NCI-H1930 (cell line): ENCODE data around the gene ERGIC1.
A peak's percentile ranks its signal among the peaks of the same experiment; 100 is the strongest.

Experiments
- DNase-seq, 2 experiments: peaks; one replicate each; lab custom pipeline; 2025; lab: John Stamatoyannopoulos, UW

The ERGIC1 gene

DNA sequence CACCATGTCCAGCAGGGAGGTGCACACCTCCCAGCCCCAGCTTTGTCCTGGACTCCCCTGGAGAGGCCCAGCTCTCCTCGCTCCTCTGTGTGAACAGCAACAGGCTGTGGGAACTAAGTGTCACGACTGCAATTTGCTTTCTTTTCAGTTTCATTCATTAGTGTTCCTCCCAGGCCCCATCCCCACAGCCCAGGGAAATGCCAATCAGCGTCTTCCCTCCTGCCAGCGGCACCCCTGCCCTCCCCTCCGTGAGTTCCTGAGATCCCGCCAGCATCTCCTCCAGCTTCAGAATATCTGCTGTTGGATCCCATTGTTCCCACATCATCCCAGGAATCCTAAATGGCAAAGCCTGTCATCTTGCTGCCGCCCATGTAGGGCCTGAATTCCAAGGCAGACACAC lies 112.1 kb downstream of the ERGIC1 start:
- DNase-seq: no peak

DNA sequence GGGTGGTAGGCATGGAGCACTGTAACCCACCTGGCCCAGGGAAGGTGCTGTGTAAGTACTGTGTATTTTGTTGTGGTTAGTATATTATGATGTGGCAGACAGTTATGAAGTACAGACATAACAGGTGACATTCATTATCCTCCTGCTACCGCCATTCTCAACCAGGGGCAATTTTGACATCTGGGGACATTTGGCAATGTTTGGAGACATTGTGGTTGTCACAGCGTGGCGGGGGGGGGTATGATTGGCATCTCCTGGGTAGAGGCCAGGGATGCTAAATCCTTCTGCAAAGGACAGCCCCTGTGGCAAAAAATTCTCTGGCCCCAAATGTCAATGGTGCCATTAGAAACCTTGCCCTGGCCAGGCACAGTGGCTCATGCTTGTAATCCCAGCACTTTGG lies 115.4 kb downstream of the ERGIC1 start:
- no peak for DNase-seq

DNA sequence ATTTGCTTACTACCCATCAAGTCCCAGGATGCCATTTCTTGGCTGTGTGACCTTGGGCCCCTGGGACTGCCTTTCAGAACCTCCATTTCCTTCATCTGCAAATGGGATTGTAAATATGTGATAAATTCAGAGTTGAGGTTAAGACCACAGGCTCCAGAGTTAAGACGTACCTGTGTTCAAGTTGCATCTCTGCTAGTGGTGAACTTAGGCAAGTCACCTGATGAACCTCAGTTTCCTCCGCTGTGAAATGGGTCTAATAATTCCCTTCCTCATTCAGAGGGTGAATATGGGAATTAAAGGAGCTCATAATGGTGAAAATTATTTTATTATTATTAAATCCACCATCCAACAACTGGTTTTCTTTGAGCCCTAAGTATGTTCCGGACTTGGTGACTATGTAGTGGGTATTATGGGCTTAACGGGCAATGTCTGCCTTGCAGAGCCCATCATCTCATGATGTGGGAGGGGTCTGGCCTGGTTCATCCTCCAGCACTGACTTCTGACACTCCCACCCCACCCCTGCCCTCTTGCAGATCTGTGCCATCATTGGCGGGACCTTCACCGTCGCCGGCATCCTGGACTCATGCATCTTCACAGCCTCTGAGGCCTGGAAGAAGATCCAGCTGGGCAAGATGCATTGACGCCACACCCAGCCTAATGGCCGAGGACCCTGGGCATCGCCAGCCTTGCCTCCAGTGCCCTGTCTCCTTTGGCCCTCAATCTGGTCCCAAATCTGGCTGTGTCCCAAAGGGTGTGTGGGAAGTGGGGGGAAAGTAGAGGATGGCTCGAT lies 116.3 kb downstream of the ERGIC1 start:
- no peak for DNase-seq

- no peak for DNase-seq
Measured at GRCh38 chr5:172951371-172952033, 117.5 kb downstream of the ERGIC1 start.

GRCh38 chr5:172952034-172952511 lies 118.0 kb downstream of the ERGIC1 start:
- no peak for DNase-seq

DNA sequence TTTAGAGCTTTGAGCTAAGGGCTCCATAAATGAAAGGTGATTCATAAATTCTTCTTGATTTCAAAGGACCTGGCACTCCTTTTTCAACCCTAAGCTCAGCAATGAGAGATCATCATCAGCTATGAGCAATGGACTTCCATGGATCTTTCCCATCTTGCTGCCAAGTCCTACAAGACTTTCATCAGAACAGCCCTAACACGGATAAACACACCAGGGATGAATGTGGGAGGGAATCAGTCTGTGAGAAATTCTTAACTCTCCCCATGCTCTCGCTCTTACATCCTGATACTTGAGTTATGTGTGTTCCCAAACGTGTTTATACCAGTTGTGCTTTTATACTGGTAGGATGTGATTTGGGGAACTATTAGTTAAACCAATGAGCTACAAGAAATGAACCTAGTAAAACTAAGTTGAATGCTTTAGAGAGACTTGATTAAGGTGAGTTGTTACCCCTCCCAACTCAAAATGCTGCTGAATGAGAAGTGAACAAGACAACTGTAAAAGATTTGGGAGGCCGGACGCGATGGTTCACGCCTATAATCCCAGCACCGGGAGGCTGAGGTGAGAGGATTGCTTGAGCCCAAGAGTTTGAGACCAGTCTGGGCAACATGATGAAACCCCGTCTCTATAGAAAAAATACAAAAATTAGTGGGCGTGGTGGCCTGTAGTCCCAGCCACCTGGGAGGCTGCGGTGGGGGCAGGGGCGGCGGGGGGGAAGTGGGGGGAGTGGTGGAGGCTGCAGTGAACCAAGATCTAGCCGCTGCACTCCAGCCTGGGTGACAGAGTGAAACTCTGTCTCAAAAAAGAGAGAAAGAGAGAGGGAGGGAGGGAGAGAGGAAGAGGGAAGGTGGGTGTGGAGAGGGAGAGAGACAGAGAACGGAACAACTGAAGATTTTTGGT lies 120.0 kb downstream of the ERGIC1 start:
- DNase-seq: no peak

- DNase-seq: no peak
Measured at GRCh38 chr5:172954751-172955159, 120.7 kb downstream of the ERGIC1 start.

- no peak for DNase-seq
Measured at GRCh38 chr5:172956228-172956627, 122.2 kb downstream of the ERGIC1 start.

GRCh38 chr5:172956936-172957335 lies 122.9 kb downstream of the ERGIC1 start:
- no peak for DNase-seq

- DNase-seq: no peak
Measured at GRCh38 chr5:172957458-172957857, 123.4 kb downstream of the ERGIC1 start.

- peak in 1 of 2 experiments; percentile 14 for DNase-seq
Measured at GRCh38 chr5:172958331-172959046, 124.4 kb downstream of the ERGIC1 start.

GRCh38 chr5:172959824-172960799 lies 126.1 kb downstream of the ERGIC1 start:
- no peak for DNase-seq

DNA sequence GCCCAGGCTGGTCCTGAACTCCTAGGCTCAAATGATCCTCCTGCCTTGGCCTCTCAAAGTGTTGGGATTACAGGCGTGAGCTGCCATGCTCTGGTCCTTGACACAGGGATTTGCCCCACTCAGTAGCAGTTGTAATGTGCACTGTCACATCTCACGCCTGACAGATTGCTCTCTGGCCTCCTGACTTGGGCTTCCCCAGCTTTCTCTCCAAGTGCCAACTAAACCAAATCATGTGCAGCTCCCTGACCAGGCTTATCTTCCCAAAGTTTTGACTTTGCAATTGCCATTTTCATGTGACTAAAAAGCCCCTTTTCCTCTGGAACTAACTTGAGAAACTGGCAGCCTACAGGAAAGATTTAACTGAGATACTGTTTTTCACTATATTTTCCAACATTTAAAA lies 135.9 kb downstream of the ERGIC1 start:
- DNase-seq: no peak

GRCh38 chr5:172971482-172971881 lies 137.4 kb downstream of the ERGIC1 start:
- no peak for DNase-seq

- no peak for DNase-seq
Measured at GRCh38 chr5:172972552-172972951, 138.5 kb downstream of the ERGIC1 start.

- no peak for DNase-seq
Measured at GRCh38 chr5:172973127-172973916, 139.3 kb downstream of the ERGIC1 start.

DNA sequence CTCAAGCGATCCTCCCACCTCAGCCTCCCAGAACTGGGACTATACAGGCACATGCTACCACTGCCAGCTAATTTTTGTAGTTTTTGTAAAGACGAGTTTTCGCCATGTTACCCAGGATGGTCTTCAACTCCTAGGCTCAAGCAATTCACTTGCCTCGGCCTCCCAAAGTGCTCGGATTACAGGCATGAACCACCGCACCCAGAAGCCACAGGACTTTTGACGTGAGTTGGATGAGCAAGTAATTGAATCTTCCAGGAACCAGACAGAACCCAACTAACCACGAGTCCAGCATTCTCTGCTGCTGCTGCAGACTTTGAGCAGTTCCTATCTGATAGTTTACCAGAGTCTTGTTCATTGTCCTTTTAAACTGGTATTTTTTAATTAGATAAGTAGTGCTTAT lies 139.9 kb downstream of the ERGIC1 start:
- DNase-seq: no peak

- no peak for DNase-seq
Measured at GRCh38 chr5:172975289-172975688, 141.2 kb downstream of the ERGIC1 start.

DNA sequence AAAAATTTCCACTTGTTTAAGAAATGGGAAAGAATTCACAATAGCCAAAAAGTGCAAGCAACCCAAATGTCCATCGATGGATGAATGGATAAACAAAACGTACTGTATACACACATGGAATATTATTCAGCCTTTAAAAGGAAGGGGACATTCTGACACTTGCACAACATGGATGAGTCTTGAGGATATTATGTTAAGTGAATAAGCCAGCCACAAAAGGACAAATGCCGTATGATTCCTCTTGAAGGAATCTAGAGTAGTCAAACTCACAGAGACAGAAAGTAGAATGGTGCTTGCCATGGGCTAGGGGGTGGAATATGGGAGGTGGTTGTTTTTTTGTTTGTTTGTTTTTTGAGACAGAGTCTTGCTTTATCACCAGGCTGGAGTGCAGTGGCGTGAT lies 145.7 kb downstream of the ERGIC1 start:
- DNase-seq: no peak

- no peak for DNase-seq
Measured at GRCh38 chr5:172981931-172982330, 147.9 kb downstream of the ERGIC1 start.
